HepG2 (cell line): Measurements from ENCODE around the gene TTC4. TPM values are rescaled to one million over a fixed set of nuclear protein-coding genes. Genes with fewer than 3 reads are reported as not detected.

Source experiments
- ELF4 ChIP-seq: sonication (generic); formaldehyde crosslinking; IDR thresholded peaks from 2 replicates; pipeline ENCODE4 v1.5.0; 2020; ENCODE audit warnings: missing genetic modification reagents, mild to moderate bottlenecking, moderate library complexity, borderline replicate concordance
- HIVEP1 ChIP-seq: sonication (generic); formaldehyde crosslinking; IDR thresholded peaks from 2 replicates; pipeline ENCODE4 v1.4.0; 2020; ENCODE audit warnings: mild to moderate bottlenecking, missing genetic modification reagents
- HNF4G ChIP-seq, 2 experiments: sonication (generic) in 1 of 2; formaldehyde crosslinking in 1 of 2; IDR thresholded peaks; 2 replicates each; pipeline versions ENCODE4 v1.4.0 to v1.6.1; 2011 to 2020; ENCODE audit warnings: borderline replicate concordance in 2 of 2, low read depth in 2 of 2, mild to moderate bottlenecking in 2 of 2, low read length in 1 of 2, missing genetic modification reagents in 1 of 2, moderate library complexity in 1 of 2
- MAZ ChIP-seq, 2 experiments: sonication (generic) in 1 of 2; formaldehyde crosslinking in 1 of 2; IDR thresholded peaks; 2 replicates each; pipeline versions ENCODE4 v1.5.0 to v1.6.1; 2012 to 2020; ENCODE audit warnings: low read depth in 2 of 2, mild to moderate bottlenecking in 2 of 2, borderline replicate concordance in 1 of 2, improper control_type of control experiment in 1 of 2, low read length in 1 of 2, missing genetic modification reagents in 1 of 2, moderate library complexity in 1 of 2
- NR1H2 ChIP-seq: sonication (generic); formaldehyde crosslinking; IDR thresholded peaks from 2 replicates; pipeline ENCODE4 v1.8.1; 2022; ENCODE audit warnings: low read depth, missing genetic modification reagents, borderline replicate concordance
- PHF21A ChIP-seq: sonication (generic); formaldehyde crosslinking; IDR thresholded peaks from 2 replicates; pipeline ENCODE4 v1.5.0; 2020; ENCODE audit warnings: mild to moderate bottlenecking, missing genetic modification reagents
- REPIN1 ChIP-seq: sonication (generic); formaldehyde crosslinking; IDR thresholded peaks from 2 replicates; pipeline ENCODE4 v1.8.0; 2022; ENCODE audit warnings: missing genetic modification reagents, low read depth, mild to moderate bottlenecking, borderline replicate concordance
- SMARCE1 ChIP-seq: fragments of 450-650 bp; IDR thresholded peaks from 2 replicates; pipeline ENCODE4 v1.6.1; 2017; ENCODE audit warnings: borderline replicate concordance
- SOX5 ChIP-seq: IDR thresholded peaks from 2 replicates; pipeline ENCODE4 v1.6.1; 2016; ENCODE audit warnings: borderline replicate concordance
- SSRP1 ChIP-seq: IDR thresholded peaks from 2 replicates; pipeline ENCODE4 v1.6.1; 2016; ENCODE audit warnings: control low read depth
- TP53 ChIP-seq: sonication (generic); formaldehyde crosslinking; conservative IDR thresholded peaks from 2 replicates; pipeline ENCODE4 v1.4.0; 2020; ENCODE audit warnings: missing genetic modification reagents
- ZNF766 ChIP-seq: sonication (generic); formaldehyde crosslinking; IDR thresholded peaks from 2 replicates; pipeline ENCODE4 v1.5.0; 2020; ENCODE audit warnings: missing genetic modification reagents, borderline replicate concordance
- ZNF850 ChIP-seq: sonication (generic); formaldehyde crosslinking; conservative IDR thresholded peaks from 2 replicates; pipeline ENCODE4 v1.9.0; 2021; ENCODE audit warnings: mild to moderate bottlenecking, missing genetic modification reagents
- polyA plus RNA-seq, 8 experiments: library from polyadenylated mRNA; depleted of rRNA in 3 of 8; stranded (reverse) in 7 of 8; unstranded in 1 of 8; fragments of >200 nt; fragmentation: Illumina TruSeq in 4 of 8; extraction: Trizol in 4 of 8; gene quantifications; 2 replicates each; pipeline versions ENCODE4 v1.2.1 to v1.2.3, GENCODE V29; 2011 to 2016; ENCODE audit warnings: low read depth in 4 of 8, missing spikeins in 1 of 8, mixed read lengths in 1 of 8; ENCODE audit not compliant: insufficient read depth in 1 of 8
- total RNA-seq, 5 experiments: library from RNA; depleted of rRNA; stranded (reverse); fragments of >200 nt; fragmentation: Illumina TruSeq; extraction: Trizol; gene quantifications; 2 replicates each; pipeline ENCODE4 v1.2.3, GENCODE V29; 2016; ENCODE audit warnings: low read depth in 1 of 5
- TF ChIP-seq, protein P1 (sequence below): sonication (generic); formaldehyde crosslinking; IDR thresholded peaks from 2 replicates; pipeline ENCODE4 v1.9.0; 2022; ENCODE audit warnings: missing genetic modification reagents, mild to moderate bottlenecking, borderline replicate concordance
- TF ChIP-seq, protein P2 (sequence below), 2 experiments: fragments of 450-650 bp in 1 of 2; sonication (generic) in 1 of 2; formaldehyde crosslinking in 1 of 2; IDR thresholded peaks; 2 replicates each; pipeline versions ENCODE4 v1.6.1 to v1.8.0; 2016 to 2022; ENCODE audit warnings: antibody characterized with exemption in 1 of 2, mild to moderate bottlenecking in 1 of 2, missing genetic modification reagents in 1 of 2

TTC4 gene
- total and polyA plus RNA-seq, 2 of the 13 experiments (the other 11 are each of a cell fraction or from before 2014, with no cell fraction given): 13.1 to 24.7 TPM

- peak; percentile 67; the same call in 1 of the 2 replicates for TF ChIP-seq PHF21A (CRISPR knock-in tag)
- peak; percentile 82; the same call in 1 of the 2 replicates for TF ChIP-seq ELF4 (CRISPR knock-in tag)
- no peak for TF ChIP-seq SSRP1 (CRISPR knock-in tag)
- TF ChIP-seq HIVEP1: peak; percentile 66; the same call in 1 of the 2 replicates
- no peak for TF ChIP-seq NR1H2 (CRISPR knock-in tag)
- TF ChIP-seq SMARCE1: no peak
- no peak for TF ChIP-seq ZNF850
- peak; percentile 48 for TF ChIP-seq ZNF766
- TF ChIP-seq, protein P1, sequence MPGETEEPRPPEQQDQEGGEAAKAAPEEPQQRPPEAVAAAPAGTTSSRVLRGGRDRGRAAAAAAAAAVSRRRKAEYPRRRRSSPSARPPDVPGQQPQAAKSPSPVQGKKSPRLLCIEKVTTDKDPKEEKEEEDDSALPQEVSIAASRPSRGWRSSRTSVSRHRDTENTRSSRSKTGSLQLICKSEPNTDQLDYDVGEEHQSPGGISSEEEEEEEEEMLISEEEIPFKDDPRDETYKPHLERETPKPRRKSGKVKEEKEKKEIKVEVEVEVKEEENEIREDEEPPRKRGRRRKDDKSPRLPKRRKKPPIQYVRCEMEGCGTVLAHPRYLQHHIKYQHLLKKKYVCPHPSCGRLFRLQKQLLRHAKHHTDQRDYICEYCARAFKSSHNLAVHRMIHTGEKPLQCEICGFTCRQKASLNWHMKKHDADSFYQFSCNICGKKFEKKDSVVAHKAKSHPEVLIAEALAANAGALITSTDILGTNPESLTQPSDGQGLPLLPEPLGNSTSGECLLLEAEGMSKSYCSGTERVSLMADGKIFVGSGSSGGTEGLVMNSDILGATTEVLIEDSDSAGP (CRISPR knock-in tag): peak; percentile 89; the same call in 1 of the 2 replicates
- no peak for TF ChIP-seq HNF4G (IDR thresholded peaks at IDR 0.05; ENCODE audit: borderline replicate concordance, low read depth, low read length)
- TF ChIP-seq HNF4G (CRISPR knock-in tag; IDR thresholded peaks at IDR 0.05; ENCODE audit: borderline replicate concordance, low read depth): no peak
- 0 out of 2 replicates have a peak, but pooled peaks have one; percentile 45 for TF ChIP-seq MAZ (IDR thresholded peaks at IDR 0.05; ENCODE audit: borderline replicate concordance, low read depth, low read length)
- TF ChIP-seq MAZ (CRISPR knock-in tag; IDR thresholded peaks at IDR 0.05; ENCODE audit: low read depth): peak; percentile 93
- TF ChIP-seq SOX5 (CRISPR knock-in tag): peak; percentile 29; the same call in 1 of the 2 replicates
- TF ChIP-seq, protein P2, sequence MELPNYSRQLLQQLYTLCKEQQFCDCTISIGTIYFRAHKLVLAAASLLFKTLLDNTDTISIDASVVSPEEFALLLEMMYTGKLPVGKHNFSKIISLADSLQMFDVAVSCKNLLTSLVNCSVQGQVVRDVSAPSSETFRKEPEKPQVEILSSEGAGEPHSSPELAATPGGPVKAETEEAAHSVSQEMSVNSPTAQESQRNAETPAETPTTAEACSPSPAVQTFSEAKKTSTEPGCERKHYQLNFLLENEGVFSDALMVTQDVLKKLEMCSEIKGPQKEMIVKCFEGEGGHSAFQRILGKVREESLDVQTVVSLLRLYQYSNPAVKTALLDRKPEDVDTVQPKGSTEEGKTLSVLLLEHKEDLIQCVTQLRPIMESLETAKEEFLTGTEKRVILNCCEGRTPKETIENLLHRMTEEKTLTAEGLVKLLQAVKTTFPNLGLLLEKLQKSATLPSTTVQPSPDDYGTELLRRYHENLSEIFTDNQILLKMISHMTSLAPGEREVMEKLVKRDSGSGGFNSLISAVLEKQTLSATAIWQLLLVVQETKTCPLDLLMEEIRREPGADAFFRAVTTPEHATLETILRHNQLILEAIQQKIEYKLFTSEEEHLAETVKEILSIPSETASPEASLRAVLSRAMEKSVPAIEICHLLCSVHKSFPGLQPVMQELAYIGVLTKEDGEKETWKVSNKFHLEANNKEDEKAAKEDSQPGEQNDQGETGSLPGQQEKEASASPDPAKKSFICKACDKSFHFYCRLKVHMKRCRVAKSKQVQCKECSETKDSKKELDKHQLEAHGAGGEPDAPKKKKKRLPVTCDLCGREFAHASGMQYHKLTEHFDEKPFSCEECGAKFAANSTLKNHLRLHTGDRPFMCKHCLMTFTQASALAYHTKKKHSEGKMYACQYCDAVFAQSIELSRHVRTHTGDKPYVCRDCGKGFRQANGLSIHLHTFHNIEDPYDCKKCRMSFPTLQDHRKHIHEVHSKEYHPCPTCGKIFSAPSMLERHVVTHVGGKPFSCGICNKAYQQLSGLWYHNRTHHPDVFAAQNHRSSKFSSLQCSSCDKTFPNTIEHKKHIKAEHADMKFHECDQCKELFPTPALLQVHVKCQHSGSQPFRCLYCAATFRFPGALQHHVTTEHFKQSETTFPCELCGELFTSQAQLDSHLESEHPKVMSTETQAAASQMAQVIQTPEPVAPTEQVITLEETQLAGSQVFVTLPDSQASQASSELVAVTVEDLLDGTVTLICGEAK (IDR thresholded peaks at IDR 0.05): peak; percentile 71
- TF ChIP-seq, protein P2 (CRISPR knock-in tag; IDR thresholded peaks at IDR 0.05): peak; percentile 66; the same call in 1 of the 2 replicates
- TF ChIP-seq TP53 (CRISPR knock-in tag): no peak
- peak; percentile 68; the same call in 1 of the 2 replicates for TF ChIP-seq REPIN1 (CRISPR knock-in tag)
Observed at GRCh38 chr1:54764133-54764921, 48.7 kb downstream of the TTC4 start, which contains the start of gene PARS2 (continued).
